T-helper 9 cell (primary cell): ENCODE results near the gene MIDN.

Experiments
- DNase-seq: peaks from one replicate; pipeline ENCODE4 v3.0.0-alpha.2; 2020

Gene MIDN

GRCh38 chr19:1271528-1272422, 23.4 kb downstream of the MIDN start:
- DNase-seq = no peak

- DNase-seq = no peak
These were observed 24.3 kb downstream of the MIDN start for GRCh38 chr19:1272423-1273262.

GRCh38 chr19:1273263-1274041, 25.1 kb downstream of the MIDN start:
- DNase-seq = no peak

GRCh38 chr19:1274081-1274851, 25.9 kb downstream of the MIDN start:
- no peak for DNase-seq

GRCh38 chr19:1274852-1275259, 26.5 kb downstream of the MIDN start:
- DNase-seq = no peak

GRCh38 chr19:1275260-1275975, 27.0 kb downstream of the MIDN start, which contains the start of gene FAM174C:
TSS of gene FAM174C (plus strand) at chr19:1275530. CDS start at chr19:1275550, 20 bp downstream.
- DNase-seq = peak; percentile 96

GRCh38 chr19:1275976-1276627, 27.7 kb downstream of the MIDN start:
- no peak for DNase-seq

GRCh38 chr19:1276628-1277022, 28.2 kb downstream of the MIDN start:
- no peak for DNase-seq

- DNase-seq = no peak
These were observed 28.7 kb downstream of the MIDN start for GRCh38 chr19:1277061-1277460.

GRCh38 chr19:1278074-1278473, 29.7 kb downstream of the MIDN start:
- DNase-seq = no peak

- DNase-seq = no peak
These were observed 30.6 kb downstream of the MIDN start for GRCh38 chr19:1278713-1279660.

- peak; percentile 74 for DNase-seq
These were observed 31.5 kb downstream of the MIDN start for GRCh38 chr19:1279782-1280341.

GRCh38 chr19:1280636-1281568, 32.5 kb downstream of the MIDN start:
- no peak for DNase-seq

GRCh38 chr19:1281569-1282287, 33.3 kb downstream of the MIDN start:
- DNase-seq = no peak

- DNase-seq = no peak
These were observed 34.3 kb downstream of the MIDN start for GRCh38 chr19:1282588-1283206.

- DNase-seq = no peak
These were observed 35.0 kb downstream of the MIDN start for GRCh38 chr19:1283207-1283916.
